GM18505 (cell line): ENCODE measurements around the gene TMEM163.

ENCODE experiments used
- ATAC-seq: cut with Tn5 transposase; IDR thresholded peaks from one replicate; pipeline ENCODE4 v1.9.1; 2021; ENCODE audit not compliant: unreplicated experiment
- POLR2A ChIP-seq: IDR thresholded peaks from 4 replicates; pipeline ENCODE4 v1.6.1; 2011; ENCODE audit warnings: borderline replicate concordance; ENCODE audit not compliant: insufficient read depth, insufficient read length; ENCODE audit errors: extremely low read depth

TMEM163 gene

DNA sequence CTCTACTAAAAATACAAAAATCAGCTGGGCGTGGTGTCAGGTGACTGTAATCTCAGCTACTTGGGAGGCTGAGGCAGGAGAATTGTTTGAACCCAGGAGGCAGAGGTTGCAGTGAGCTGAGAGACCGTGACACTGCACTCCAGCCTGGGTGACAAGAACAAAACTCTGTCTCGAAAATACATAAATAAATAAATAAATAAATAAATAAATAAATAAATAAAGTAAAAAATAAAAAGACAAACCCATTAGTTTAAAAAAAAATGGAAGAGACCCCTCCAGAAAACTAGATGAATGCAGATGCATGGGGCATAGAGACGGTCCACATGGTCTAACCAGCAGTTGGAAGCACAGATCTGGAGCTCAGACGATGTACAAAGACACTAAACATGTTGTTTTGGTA is 18.1 kb downstream of the TMEM163 start:
- no peak for ATAC-seq
- TF ChIP-seq POLR2A, result no peak

DNA sequence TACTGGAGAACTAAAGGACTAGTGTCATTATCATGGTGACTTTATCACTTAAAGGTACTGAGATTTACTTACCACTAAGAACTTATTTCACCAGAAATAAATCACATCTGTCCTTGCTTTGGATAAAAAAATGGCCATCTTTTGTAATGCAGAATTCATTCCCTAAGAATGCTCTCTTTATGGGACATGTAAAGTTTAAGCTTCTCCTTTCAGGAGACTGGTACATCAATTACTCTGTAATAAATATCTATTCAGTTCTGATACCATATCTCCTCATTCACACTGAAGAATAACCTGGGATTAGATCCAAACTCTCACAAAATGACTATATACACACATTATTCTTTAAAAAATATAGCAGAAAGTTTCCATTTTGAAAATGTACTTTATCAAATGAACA is 24.4 kb downstream of the TMEM163 start:
- ATAC-seq, result no peak
- no peak for TF ChIP-seq POLR2A

DNA sequence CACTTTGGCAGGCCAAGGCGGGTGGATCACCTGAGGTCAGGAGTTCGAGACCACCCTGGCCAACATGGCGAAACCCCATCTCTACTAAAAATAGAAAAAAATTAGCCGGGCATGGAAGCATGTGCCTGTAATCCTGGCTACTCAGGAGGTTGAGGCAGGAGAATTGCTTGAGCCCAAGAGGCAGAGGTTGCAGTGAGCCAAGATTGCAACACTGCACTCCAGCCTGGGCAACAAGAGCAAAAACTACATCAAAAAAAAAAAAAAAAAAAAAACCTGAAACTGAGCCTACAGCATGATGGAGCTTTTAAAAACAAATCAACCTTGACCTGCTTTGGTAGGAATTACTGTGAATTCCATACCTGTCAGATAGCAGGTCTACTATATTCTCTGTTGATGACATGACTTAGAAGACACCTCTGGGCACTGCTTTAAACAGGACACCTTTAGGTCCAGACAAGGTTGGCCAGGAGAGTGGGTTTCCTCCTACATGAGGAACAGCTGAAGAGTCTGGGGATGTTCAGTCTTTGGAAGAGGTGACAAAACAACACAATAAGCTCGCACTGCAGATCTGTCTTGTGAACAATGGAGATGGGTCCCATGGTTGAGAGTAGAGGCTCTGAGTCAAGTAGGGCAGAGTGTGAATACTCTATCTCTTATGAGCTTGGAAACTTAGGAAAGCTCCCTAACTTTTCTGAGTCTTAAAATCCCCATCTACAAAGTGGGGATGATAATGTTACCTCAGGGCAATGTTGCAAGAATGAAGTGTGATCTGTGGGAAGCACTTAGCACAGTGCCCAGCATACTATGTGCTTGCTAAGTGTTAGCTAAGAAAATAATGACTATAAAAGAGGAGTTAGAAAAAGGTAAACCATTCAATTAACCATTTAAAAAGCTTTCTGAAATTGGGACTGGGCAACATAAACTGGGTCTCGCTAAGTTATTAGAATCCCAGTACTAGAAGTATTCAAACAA is 25.2 kb downstream of the TMEM163 start:
- ATAC-seq, result no peak

DNA sequence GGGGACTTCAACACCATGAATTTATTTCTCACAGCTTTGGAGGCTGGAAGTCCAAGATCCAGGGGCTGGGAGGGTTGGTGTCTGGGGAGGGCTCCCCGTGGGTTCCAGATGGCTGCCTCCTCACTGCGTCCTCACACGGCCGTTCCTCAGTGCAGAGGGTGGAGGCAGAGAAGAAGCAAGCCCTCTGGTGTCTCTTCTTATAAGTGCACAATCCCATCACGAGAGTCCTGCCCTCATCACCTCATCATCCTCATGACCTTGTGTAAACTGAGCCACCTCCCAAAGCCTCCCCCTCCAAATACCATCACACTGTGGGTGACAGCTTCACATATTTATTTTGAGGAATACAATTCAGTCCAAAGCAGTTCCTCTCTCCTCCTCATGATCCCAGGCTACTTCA is 26.3 kb downstream of the TMEM163 start:
- no peak for ATAC-seq
- TF ChIP-seq POLR2A, result no peak

More for the DNA sequence above, 25.2 kb downstream of the TMEM163 start:
- TF ChIP-seq POLR2A, result no peak

DNA sequence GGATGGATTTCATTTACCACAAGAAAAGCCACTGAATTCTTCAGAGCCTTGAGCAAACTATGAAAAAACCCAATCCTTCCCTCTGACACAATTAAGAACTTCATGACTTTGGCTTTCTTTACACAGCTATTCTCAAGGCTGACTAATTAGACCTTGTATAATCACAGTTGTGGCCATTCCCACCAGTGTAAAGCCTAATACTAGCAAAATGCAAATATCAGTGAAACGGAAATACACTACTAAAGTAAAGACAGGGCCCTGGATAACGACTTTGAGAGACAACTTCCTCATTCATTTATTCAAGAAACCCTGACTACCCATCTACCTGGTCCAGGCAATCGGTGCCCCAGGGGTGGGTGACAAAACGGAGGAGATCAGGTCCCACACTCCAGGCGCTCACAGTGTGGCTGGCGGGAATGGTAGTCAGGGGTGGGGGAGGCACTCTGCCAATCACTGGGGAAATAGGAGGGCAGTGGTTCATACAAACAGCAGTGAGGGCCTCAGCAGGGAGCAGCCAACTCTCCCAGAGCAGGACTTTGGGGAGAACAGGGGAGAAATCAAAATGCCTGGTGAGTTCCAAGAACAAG is 28.1 kb downstream of the TMEM163 start:
- no peak for TF ChIP-seq POLR2A
- no peak for ATAC-seq

DNA sequence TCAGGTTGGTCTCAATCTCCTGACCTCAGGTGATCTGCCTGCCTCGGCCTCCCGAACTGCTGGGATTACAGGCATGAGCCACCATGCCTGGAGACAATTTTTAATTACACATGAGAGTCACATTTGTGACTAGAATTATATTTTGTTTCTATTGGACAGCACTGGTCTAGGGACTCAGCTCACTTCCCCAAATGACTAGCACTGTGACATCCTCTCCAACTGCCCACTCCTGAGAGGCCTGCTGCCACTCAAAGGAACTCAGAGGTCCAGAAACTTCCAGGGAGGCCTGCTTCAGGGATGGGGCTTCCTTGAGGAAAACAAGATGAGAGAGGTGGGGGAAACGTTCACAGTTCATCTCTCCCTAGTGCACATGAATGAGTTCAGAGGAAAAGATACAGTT is 29.5 kb downstream of the TMEM163 start:
- ATAC-seq, result no peak
- no peak for TF ChIP-seq POLR2A

DNA sequence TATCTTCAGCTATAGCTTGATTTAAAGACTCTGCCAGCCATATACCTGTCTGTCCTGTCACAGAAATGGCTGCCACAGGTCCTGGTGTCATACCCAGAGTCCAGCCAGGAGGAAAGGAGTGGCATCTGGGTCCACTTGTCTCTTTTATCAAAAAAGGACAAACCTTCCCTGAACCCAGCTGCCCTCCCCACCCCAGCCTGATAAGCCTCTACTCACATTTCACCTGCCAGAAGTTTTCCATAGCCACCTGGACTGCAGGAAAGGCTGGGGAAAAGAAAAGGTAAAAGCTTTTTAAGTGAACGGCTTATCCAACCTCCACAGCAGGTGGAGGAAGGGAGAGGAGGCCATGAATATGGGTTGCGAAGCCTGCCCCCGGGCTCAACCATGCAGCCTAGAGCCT is 32.8 kb downstream of the TMEM163 start:
- ATAC-seq, result no peak
- no peak for TF ChIP-seq POLR2A

DNA sequence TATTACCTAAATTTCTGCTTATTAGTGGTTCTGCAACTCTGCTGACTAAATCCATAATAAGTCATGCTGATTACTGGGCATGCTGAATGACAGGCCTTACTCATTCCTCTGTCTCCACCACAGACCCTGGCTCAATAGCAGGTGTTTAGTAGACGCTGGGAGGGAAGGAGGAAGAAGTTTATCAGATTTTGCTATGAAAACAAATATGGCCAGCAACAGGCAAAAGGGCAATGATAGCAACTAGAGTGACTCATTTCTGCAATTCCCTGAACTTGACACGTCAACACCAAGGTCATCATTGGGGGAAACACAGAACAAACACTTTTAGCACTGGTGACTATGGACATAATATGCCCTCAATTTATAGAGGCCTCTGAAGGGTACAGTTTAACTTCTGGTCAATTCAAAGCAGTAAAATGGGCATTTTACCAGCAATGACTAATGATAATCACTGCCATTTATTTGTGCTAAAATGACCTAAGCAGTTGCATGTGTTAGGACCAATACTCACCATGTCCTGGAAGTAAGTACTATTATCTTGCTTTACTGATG is 35.2 kb downstream of the TMEM163 start:
- peak; percentile 53 for ATAC-seq
- TF ChIP-seq POLR2A, result no peak

DNA sequence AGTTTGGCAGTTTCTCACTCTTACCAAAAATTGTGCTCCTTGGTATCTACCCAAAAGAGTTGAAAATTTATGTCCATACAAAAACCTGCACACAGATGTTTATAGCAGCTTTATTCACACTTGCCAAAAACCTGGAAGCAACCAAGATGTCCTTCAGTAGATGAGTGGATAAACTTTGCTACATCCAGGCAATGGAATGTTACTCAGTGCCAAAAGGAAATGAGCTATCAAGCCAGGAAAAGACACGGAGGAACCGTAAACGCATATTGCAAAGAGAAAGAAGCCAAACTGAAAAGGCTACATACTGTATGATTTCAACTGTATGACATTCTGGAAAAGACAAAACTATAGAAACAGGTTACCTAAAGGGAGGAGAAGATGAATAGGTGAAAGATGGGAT is 36.1 kb downstream of the TMEM163 start:
- ATAC-seq, result no peak
- no peak for TF ChIP-seq POLR2A

DNA sequence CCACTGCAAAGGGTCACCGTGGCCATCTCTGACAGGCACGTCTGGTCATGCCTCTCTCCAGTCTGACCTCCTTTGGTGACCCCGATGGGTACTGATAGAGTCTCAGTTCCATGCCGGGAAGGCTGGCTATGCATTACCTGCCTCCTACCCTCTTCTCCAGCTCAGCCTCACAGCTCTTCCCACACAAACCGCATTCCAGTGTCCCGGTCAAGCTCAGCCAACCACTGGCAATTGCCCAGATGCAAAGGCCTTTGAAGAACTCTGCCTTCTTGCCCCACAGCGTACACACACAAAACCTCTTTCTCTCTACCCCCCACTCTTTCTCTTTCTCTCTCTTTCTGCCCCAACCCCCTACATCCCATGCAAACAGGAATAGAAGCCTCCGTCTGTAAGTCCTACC is 37.6 kb downstream of the TMEM163 start:
- ATAC-seq, result no peak
- no peak for TF ChIP-seq POLR2A

DNA sequence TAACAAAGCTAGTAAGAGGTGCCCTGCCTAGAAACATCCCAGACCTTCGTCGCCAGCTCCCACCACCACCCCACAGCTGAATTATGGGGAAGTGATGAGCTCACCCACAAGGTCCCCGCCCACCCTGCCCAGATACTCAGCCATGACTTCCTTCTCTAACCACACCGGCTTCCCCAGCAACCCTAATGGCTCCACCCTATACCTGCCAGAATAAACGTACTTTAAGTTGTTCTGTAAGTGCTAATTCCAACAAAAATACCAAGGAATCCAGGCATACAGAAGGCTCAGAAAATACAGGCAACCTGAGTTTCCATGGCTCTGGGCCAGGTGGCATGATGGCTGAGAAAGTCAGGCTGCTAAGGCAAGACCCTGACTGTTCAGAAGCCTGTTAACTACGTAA is 39.1 kb downstream of the TMEM163 start:
- peak; percentile 55 for ATAC-seq
- no peak for TF ChIP-seq POLR2A

DNA sequence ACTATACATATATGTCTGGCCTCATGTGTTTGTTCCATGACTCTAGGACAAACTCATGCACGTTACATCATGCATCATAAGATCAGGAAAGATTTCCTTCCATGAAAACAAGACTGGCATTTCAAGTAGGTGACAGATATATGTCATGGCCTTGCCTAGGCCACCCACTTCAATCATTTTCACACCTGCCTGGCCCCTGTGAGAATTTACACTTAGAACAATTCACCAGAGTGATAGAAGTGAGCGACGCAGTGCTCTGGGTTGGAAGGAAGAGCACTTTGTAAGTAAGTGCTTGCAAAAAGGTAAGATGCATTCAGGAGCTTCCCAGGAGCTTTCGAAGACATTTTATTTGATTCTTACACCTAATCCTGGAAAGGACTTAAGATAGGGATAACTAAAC is 39.5 kb downstream of the TMEM163 start:
- no peak for ATAC-seq
- TF ChIP-seq POLR2A, result no peak

DNA sequence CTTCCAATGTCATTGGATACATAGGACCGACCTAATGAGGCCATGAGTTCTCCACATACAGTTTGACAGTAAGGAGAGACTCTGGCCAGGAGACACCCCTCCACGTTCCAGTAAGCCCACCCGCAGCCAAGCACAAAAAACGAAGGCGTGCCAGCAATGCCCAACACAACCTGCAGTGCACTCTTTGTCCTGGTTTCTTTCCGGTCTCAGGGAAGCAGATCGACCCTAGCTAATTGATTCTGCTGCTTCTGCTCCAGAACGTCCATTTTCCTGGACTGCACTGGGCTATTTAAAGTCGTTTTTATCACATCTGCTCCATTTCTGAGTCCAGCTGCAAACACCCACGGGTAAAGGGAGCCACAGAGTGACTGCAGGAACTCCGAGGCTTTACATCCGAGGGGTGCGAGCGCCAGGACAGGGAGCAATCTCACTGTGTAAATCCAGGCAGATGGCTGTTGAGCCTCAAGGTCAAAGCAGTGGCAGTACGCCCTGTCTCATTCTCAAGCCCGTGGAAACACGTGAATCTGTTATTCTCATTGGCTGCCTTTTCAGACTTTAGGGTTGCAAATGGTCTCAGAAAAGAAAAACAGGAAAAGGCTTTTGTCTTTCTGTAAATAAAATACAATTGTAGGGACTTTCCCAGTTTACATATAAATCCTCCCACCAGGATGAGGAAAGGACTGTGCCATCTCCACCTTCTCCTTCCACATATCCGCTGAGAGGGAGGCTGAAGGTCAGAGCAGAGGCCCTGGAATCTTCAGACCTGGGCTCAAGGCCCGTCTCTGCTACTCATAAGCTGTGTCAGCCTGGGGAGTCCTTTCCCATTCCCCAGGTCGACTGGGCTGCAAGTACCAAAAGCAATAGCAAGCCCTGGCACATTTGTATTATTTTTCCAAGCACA is 40.7 kb downstream of the TMEM163 start:
- no peak for TF ChIP-seq POLR2A
- ATAC-seq, result no peak
